ENCODE results near the gene DIDO1.

DNA sequence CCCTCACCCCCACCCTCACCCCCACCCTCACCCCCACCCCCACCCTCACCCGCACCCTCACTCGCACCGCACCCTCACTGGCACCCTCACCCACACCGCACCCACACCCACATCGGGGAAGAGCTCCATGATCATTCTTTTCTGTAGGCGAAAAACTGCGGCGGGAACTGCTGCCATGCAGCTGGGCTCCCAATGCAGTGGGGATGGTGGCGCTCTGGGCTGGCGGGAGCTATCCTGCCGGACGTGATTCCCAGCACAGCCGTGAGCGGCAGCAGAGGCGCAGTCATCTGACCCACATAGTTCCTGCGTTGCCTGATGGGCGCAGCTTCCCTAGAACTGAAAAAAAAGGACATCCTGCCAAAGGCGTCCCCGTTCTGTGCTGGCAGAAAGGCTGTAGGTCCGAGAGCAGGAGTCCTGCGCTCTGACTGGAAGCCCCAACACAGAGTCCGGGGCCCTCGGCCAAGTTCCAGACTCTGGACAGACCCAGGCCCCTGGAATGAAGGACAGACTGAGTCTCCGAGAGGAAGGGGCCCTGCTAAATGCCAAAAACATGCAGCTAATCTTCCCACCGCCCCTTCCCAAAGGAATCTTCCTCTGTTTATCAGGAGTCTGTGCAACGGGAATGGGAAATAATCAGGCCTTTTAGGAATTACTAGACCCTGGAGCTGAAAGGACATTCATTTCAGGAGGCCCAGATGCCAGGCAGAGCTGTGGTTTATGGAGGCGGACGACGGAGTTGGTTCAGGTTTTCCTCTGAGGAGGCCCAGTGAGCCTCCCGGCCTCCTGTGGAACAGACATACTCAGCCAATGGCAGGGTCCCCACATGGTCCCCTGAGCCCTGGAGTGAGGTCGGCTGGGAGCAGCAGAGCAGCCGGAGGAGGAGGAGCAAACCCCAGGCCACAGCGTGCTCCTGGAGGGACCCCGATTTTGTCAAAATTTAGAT, 50.6 kb downstream of the DIDO1 start:
- no peak for TF ChIP-seq POLR2A (IDR thresholded peaks at IDR 0.05)
- TF ChIP-seq, protein P1, sequence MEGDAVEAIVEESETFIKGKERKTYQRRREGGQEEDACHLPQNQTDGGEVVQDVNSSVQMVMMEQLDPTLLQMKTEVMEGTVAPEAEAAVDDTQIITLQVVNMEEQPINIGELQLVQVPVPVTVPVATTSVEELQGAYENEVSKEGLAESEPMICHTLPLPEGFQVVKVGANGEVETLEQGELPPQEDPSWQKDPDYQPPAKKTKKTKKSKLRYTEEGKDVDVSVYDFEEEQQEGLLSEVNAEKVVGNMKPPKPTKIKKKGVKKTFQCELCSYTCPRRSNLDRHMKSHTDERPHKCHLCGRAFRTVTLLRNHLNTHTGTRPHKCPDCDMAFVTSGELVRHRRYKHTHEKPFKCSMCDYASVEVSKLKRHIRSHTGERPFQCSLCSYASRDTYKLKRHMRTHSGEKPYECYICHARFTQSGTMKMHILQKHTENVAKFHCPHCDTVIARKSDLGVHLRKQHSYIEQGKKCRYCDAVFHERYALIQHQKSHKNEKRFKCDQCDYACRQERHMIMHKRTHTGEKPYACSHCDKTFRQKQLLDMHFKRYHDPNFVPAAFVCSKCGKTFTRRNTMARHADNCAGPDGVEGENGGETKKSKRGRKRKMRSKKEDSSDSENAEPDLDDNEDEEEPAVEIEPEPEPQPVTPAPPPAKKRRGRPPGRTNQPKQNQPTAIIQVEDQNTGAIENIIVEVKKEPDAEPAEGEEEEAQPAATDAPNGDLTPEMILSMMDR (IDR thresholded peaks at IDR 0.05 in 4 of 5, conservative IDR thresholded peaks at IDR 0.05 in 1 of 5): peak in 4 of 5 experiments; percentile 16 to 57 (median 22)

Data from gastrocnemius medialis (tissue), 4 donors.